WTC11 (cell line): ENCODE data around the gene IL25. TPM values are rescaled to one million over a fixed set of nuclear protein-coding genes. Genes with fewer than 3 reads are reported as not detected.

ENCODE experiments used
- ATAC-seq: fragments of 200-7000 bp; cut with Tn5 transposase; 2 replicates; pipeline ENCODE4 v1.10.0; 2021; ENCODE audit warnings: mild to moderate bottlenecking, moderate library complexity
- CTCF ChIA-PET: fragments of 300-600 bp; sonication (Branson Sonifier 250); formaldehyde crosslinking; loops from one replicate; lab custom pipeline; 2021; ENCODE audit warnings: antibody characterized with exemption; lab: Charles Lee
- POLR2A ChIA-PET: fragments of 350-600 bp; sonication (Branson Sonifier 250); formaldehyde crosslinking; loops from one replicate; lab custom pipeline; 2021; ENCODE audit warnings: antibody characterized with exemption; lab: Charles Lee
- DNase-seq: peaks from one replicate; pipeline ENCODE4 v3.0.0; 2021; ENCODE audit warnings: low spot score
- H3K27ac Mint-ChIP-seq: 2 replicates; pipeline ENCODE4 v1.8.0; 2021; ENCODE audit warnings: mixed read lengths
- H3K27me3 Mint-ChIP-seq: 2 replicates; pipeline ENCODE4 v1.8.0; 2021; ENCODE audit warnings: low read depth, mild to moderate bottlenecking, moderate library complexity, mixed read lengths
- H3K36me3 Mint-ChIP-seq: 2 replicates; pipeline ENCODE4 v1.8.0; 2021; ENCODE audit warnings: mixed read lengths
- H3K4me1 Mint-ChIP-seq: 2 replicates; pipeline ENCODE4 v1.8.0; 2022; ENCODE audit warnings: mixed read lengths
- H3K4me3 Mint-ChIP-seq: 2 replicates; pipeline ENCODE4 v1.8.0; 2021; ENCODE audit warnings: mild to moderate bottlenecking, moderate library complexity, mixed read lengths
- H3K9me3 Mint-ChIP-seq: 2 replicates; pipeline ENCODE4 v1.8.0; 2021; ENCODE audit warnings: mixed read lengths
- ATF6 ChIP-seq: sonication (generic); formaldehyde crosslinking; IDR thresholded peaks from 2 replicates; pipeline ENCODE4 v1.8.1; 2023; ENCODE audit warnings: mild to moderate bottlenecking, missing genetic modification reagents
- ELF4 ChIP-seq: sonication (generic); formaldehyde crosslinking; IDR thresholded peaks from 2 replicates; pipeline ENCODE4 v1.8.1; 2022; ENCODE audit warnings: low read depth, mild to moderate bottlenecking, moderate library complexity, missing genetic modification reagents
- FOXK1 ChIP-seq: sonication (generic); formaldehyde crosslinking; IDR thresholded peaks from 2 replicates; pipeline ENCODE4 v1.8.0; 2022; ENCODE audit warnings: mild to moderate bottlenecking, moderate library complexity, missing genetic modification reagents
- IRF2 ChIP-seq: sonication (generic); formaldehyde crosslinking; IDR thresholded peaks from 2 replicates; pipeline ENCODE4 v1.8.0; 2022; ENCODE audit warnings: low read depth, missing genetic modification reagents, borderline replicate concordance
- JUN ChIP-seq: sonication (generic); formaldehyde crosslinking; IDR thresholded peaks from 2 replicates; pipeline ENCODE4 v1.8.0; 2023; ENCODE audit warnings: mild to moderate bottlenecking, missing genetic modification reagents
- MAX ChIP-seq: sonication (generic); formaldehyde crosslinking; IDR thresholded peaks from 2 replicates; pipeline ENCODE4 v1.8.0; 2022; ENCODE audit warnings: mild to moderate bottlenecking, missing genetic modification reagents
- MYBL2 ChIP-seq: sonication (generic); formaldehyde crosslinking; IDR thresholded peaks from 2 replicates; pipeline ENCODE4 v1.8.1; 2023; ENCODE audit warnings: mild to moderate bottlenecking, moderate library complexity, missing genetic modification reagents
- NR2C2 ChIP-seq: sonication (generic); formaldehyde crosslinking; IDR thresholded peaks from 2 replicates; pipeline ENCODE4 v1.8.0; 2022; ENCODE audit warnings: mild to moderate bottlenecking, missing genetic modification reagents
- PRDM15 ChIP-seq: sonication (generic); formaldehyde crosslinking; IDR thresholded peaks from 2 replicates; pipeline ENCODE4 v1.8.0; 2022; ENCODE audit warnings: missing genetic modification reagents
- PREB ChIP-seq: sonication (generic); formaldehyde crosslinking; IDR thresholded peaks from 2 replicates; pipeline ENCODE4 v1.8.1; 2022; ENCODE audit warnings: mild to moderate bottlenecking, missing genetic modification reagents, moderate library complexity, borderline replicate concordance
- SMAD4 ChIP-seq: sonication (generic); formaldehyde crosslinking; IDR thresholded peaks from 2 replicates; pipeline ENCODE4 v1.8.0; 2022; ENCODE audit warnings: mild to moderate bottlenecking, missing genetic modification reagents
- TCF7 ChIP-seq: sonication (generic); formaldehyde crosslinking; IDR thresholded peaks from 2 replicates; pipeline ENCODE4 v1.8.0; 2022; ENCODE audit warnings: mild to moderate bottlenecking, low read depth, missing genetic modification reagents, moderate library complexity
- TP53 ChIP-seq: sonication (generic); formaldehyde crosslinking; IDR thresholded peaks from 2 replicates; pipeline ENCODE4 v1.8.1; 2023; ENCODE audit warnings: mild to moderate bottlenecking, missing genetic modification reagents
- USF1 ChIP-seq: sonication (generic); formaldehyde crosslinking; IDR thresholded peaks from 2 replicates; pipeline ENCODE4 v1.8.0; 2022; ENCODE audit warnings: mild to moderate bottlenecking, missing genetic modification reagents
- ZNF138 ChIP-seq: sonication (generic); formaldehyde crosslinking; conservative IDR thresholded peaks from 2 replicates; pipeline ENCODE4 v1.8.1; 2022; ENCODE audit warnings: mild to moderate bottlenecking, moderate library complexity, missing genetic modification reagents
- ZNF232 ChIP-seq: sonication (generic); formaldehyde crosslinking; IDR thresholded peaks from 2 replicates; pipeline ENCODE4 v1.8.0; 2022; ENCODE audit warnings: mild to moderate bottlenecking, missing genetic modification reagents
- ZNF317 ChIP-seq: sonication (generic); formaldehyde crosslinking; IDR thresholded peaks from 2 replicates; pipeline ENCODE4 v1.8.1; 2023; ENCODE audit warnings: low read depth, mild to moderate bottlenecking, moderate library complexity, missing genetic modification reagents, borderline replicate concordance
- ZNF396 ChIP-seq: fragments of 250-450 bp; sonication (Bioruptor Pico); IDR thresholded peaks from 2 replicates; pipeline ENCODE4 v1.8.0; 2021; ENCODE audit warnings: mild to moderate bottlenecking, moderate library complexity, borderline replicate concordance
- ZNF423 ChIP-seq: fragments of 250-450 bp; sonication (Bioruptor Pico); IDR thresholded peaks from 2 replicates; pipeline ENCODE4 v2.1.2; 2022; ENCODE audit warnings: mild to moderate bottlenecking, moderate library complexity
- ZNF671 ChIP-seq: fragments of 250-450 bp; sonication (Bioruptor Pico); IDR thresholded peaks from 2 replicates; pipeline ENCODE4 v1.8.0; 2021; ENCODE audit warnings: mild to moderate bottlenecking
- total RNA-seq: library from RNA; stranded (reverse); gene quantifications from 3 replicates; pipeline ENCODE4 v1.2.3, GENCODE V29; 2021

The IL25 gene
- total RNA-seq, 1 experiment from 2014 or later, result 0.24 TPM

- TF ChIP-seq ATF6 (CRISPR knock-in tag) (no peak), ZNF138 (CRISPR knock-in tag) (no peak), ZNF317 (CRISPR knock-in tag) (no peak), USF1 (CRISPR knock-in tag) (no peak), MYBL2 (CRISPR knock-in tag) (no peak), ZNF671 (CRISPR knock-in tag) (no peak), ZNF232 (no peak), MAX (CRISPR knock-in tag) (no peak), ELF4 (CRISPR knock-in tag) (no peak), SMAD4 (CRISPR knock-in tag) (no peak)
- TF ChIP-seq, all 79 proteins: peak for 0
Measured at GRCh38 chr14:23403908-23404307, 31.3 kb downstream of the IL25 start (continued).

- POLR2A ChIA-PET, result no interaction called here
- H3K4me1 Mint-ChIP-seq, result peaks cover 2% of the 10 kb centered on the region; the same call in 1 of the 2 replicates
- CTCF ChIA-PET, result no interaction called here
- H3K4me3 Mint-ChIP-seq, result no peak overlapping the region
- H3K27me3 Mint-ChIP-seq, result peaks cover 33% of the 10 kb centered on the region
- no peaks in the 10 kb centered on the region for H3K36me3 Mint-ChIP-seq
- no peak overlapping the region for H3K27ac Mint-ChIP-seq
- no peaks in the 10 kb centered on the region for H3K9me3 Mint-ChIP-seq
- DNase-seq (no peak), ATAC-seq (no peak)
- no peak for TF ChIP-seq IRF2 (CRISPR knock-in tag)
- TF ChIP-seq FOXK1, result no peak
- no peak for TF ChIP-seq ZNF317 (CRISPR knock-in tag)
- no peak for TF ChIP-seq PREB
- no peak for TF ChIP-seq ZNF423
- TF ChIP-seq PRDM15, result no peak
- TF ChIP-seq JUN, result no peak
- no peak for TF ChIP-seq TP53
Measured at GRCh38 chr14:23404331-23404900, 31.8 kb downstream of the IL25 start.

GRCh38 chr14:23405096-23405495 is 32.5 kb downstream of the IL25 start:
- no peak for ATAC-seq
- DNase-seq, result no peak
- H3K27me3 Mint-ChIP-seq, result peaks cover 33% of the 10 kb centered on the region
- TF ChIP-seq TCF7 (CRISPR knock-in tag) (no peak), SMAD4 (CRISPR knock-in tag) (no peak), NR2C2 (CRISPR knock-in tag) (no peak), ZNF396 (CRISPR knock-in tag) (no peak), JUN (no peak)
- no peaks in the 10 kb centered on the region for H3K9me3 Mint-ChIP-seq
- POLR2A ChIA-PET, result no interaction called here
- no peak overlapping the region for H3K27ac Mint-ChIP-seq
- H3K4me1 Mint-ChIP-seq, result peaks cover 2% of the 10 kb centered on the region; the same call in 1 of the 2 replicates
- H3K36me3 Mint-ChIP-seq, result no peaks in the 10 kb centered on the region
- CTCF ChIA-PET, result no interaction called here
- no peak overlapping the region for H3K4me3 Mint-ChIP-seq
